Measurements from ENCODE around the gene LUZP4.
"Not testable (repeated sequence)": the region's sequence is repeated elsewhere in the genome, so short reads cannot be mapped to it uniquely, and the experiment has no call there.

The LUZP4 gene

GRCh38 chrX:115339441-115340025 is 50.0 kb downstream of the LUZP4 start:
- DNase-seq, result no peak

DNA sequence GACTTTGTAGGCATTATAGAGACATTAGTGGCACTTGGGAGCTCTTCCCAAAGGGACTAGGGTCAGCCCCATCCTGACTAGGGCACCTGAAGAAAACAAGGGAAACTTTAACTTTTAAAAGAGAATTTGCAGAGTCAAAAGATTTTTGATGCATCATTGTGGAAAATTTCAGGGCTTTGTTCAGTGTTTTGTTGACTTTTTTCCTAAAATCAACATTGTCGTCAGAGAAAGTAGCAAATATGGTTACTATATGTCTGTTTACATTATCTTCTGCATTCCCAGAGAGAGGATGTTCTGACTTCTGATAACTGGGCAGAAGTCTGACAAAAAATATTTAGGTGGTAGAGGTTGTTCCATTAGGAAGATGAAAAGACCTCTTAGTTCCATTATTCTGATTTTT is 51.9 kb downstream of the LUZP4 start:
- no peak for DNase-seq

DNA sequence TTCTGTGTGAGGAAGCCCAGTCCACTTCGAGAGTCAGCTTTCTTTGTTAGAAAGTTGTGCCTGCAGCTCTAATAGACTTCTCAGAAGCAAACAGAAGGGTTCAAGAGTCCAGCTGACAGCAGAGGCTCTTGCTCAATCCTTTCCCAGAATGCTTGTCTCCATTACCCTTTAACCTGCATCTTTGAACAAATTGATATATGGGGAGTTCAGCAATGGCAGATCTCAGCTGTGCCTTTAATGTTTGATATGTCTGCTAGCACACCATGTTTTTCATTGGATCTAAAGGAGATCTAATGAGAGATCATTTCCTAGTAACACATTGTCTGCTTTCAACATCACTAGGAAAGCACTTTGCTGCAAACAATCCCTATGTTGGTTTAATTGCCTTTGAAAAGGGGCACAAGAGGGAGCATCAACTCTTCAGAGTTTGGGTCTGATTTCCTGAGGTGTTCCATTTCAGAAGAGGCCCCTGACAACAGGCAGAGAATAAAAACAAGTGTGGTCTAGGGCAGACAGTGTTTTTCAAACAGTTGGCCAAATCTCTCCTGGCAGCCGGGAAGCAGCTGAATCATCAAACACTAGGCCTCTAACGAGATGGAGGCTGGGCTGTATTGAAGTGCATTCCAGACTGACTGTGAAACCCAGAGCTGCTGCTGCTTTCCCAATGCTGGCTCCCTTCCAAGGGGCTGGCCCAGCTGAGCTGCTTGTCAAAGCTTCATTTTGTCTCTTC is 55.5 kb downstream of the LUZP4 start:
- DNase-seq, result no peak

GRCh38 chrX:115345615-115346014 is 56.1 kb downstream of the LUZP4 start:
- no peak for DNase-seq

GRCh38 chrX:115346738-115347137 is 57.2 kb downstream of the LUZP4 start:
- DNase-seq, result not testable (repeated sequence)

- no peak for DNase-seq
Measured at GRCh38 chrX:115348446-115349225, 59.1 kb downstream of the LUZP4 start.

DNA sequence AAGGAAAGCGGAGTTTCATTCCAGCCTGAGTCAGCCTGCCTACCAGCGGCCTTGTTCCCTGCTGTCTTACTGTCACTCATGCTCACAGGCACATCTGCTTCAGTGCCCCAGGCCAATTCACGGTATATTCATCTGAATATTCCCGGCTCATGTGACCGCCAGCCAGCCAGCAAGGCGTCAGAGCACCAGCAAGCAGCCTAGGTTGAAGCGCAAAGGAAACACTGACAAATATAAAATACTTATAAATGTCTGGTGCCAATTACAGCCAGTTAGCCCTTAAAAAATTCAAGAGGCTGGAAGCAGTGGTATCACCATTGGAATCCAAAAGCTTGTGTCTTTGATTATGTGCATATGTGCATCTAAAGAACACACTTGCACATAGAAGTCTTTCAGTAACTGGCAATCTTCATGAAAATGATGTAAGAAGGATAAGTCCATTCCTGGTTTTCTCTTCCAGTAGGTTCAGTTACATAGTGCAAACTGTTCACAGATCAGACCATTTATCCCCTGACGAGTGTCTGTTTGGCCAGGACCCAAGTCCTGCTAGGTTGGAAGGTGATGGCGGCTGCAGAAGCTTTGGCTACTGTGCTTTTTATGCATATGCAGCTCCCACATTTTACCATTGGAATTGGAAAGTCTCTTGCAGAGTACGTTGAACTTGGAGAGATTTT is 61.3 kb downstream of the LUZP4 start:
- DNase-seq, result no peak

- no peak for DNase-seq
Measured at GRCh38 chrX:115356369-115356768, 66.9 kb downstream of the LUZP4 start.
